ENCODE measurements around the gene GABRG3. TPM values are rescaled to one million over a fixed set of nuclear protein-coding genes. Genes with fewer than 3 reads are reported as not detected.

Gene GABRG3
- total and polyA plus RNA-seq, 7 donors, result under 0.01 to 0.28 (median 0.05) TPM; not detected in 3

GRCh38 chr15:27061739-27062138 is 90.8 kb downstream of the GABRG3 start:
- intact Hi-C loops (cut with DNase I), result no loop called here
- no peak overlapping the region for H3K4me3 ChIP-seq
- no peaks in the 10 kb centered on the region for H3K27me3 ChIP-seq
- H3K36me3 ChIP-seq, result no peaks in the 10 kb centered on the region
- TF ChIP-seq CTCF (IDR thresholded peaks at IDR 0.05), result no peak
- no peak for TF ChIP-seq POLR2A (IDR thresholded peaks at IDR 0.05)
- no peak for TF ChIP-seq EP300 (IDR thresholded peaks at IDR 0.05)
- no peak for TF ChIP-seq POLR2AphosphoS5 (IDR thresholded peaks at IDR 0.05)
- H3K9me3 ChIP-seq, result peaks cover 0 to 3% (median 0%) of the 10 kb centered on the region in 4 donors
- H3K4me1 ChIP-seq, result no peaks in the 10 kb centered on the region
- H3K27ac ChIP-seq, result no peak overlapping the region
- WGBS, 2 donors, result 59 to 71% methylated on average over 6 of the region's 6 CpGs
- DNase-seq, result no peak

- Histone ChIP-seq H3K4me3 (no peak overlapping the region), H3K36me3 (no peaks in the 10 kb centered on the region), H3K4me1 (no peaks in the 10 kb centered on the region), H3K27ac (no peak overlapping the region), H3K27me3 (no peaks in the 10 kb centered on the region), H3K9me3 (peaks cover 0 to 3% (median under 1%) of the 10 kb centered on the region in 4 donors)
- intact Hi-C loops (cut with DNase I), result no loop called here
- DNase-seq, result no peak
- no peak for TF ChIP-seq EP300 (IDR thresholded peaks at IDR 0.05)
- TF ChIP-seq POLR2A (IDR thresholded peaks at IDR 0.05), result no peak
- TF ChIP-seq CTCF (IDR thresholded peaks at IDR 0.05), result no peak
- no peak for TF ChIP-seq POLR2AphosphoS5 (IDR thresholded peaks at IDR 0.05)
- WGBS, 2 donors, result 88 to 90% methylated on average over 9 of the region's 9 CpGs
Observed at GRCh38 chr15:27062951-27063350, 92.0 kb downstream of the GABRG3 start.

GRCh38 chr15:27064080-27064479 is 93.1 kb downstream of the GABRG3 start:
- TF ChIP-seq POLR2A (IDR thresholded peaks at IDR 0.05) (no peak), EP300 (IDR thresholded peaks at IDR 0.05) (no peak), CTCF (IDR thresholded peaks at IDR 0.05) (no peak), POLR2AphosphoS5 (IDR thresholded peaks at IDR 0.05) (no peak)
- peaks cover 5 to 10% (median 9%) of the 10 kb centered on the region in 4 donors for H3K9me3 ChIP-seq
- no peaks in the 10 kb centered on the region for H3K27me3 ChIP-seq
- no peak overlapping the region for H3K27ac ChIP-seq
- no peaks in the 10 kb centered on the region for H3K4me1 ChIP-seq
- DNase-seq, result no peak
- H3K36me3 ChIP-seq, result no peaks in the 10 kb centered on the region
- H3K4me3 ChIP-seq, result no peak overlapping the region
- intact Hi-C loops (cut with DNase I), result no loop called here
- WGBS, 2 donors, result 89 to 93% methylated on average over 12 of the region's 12 CpGs

- Histone ChIP-seq H3K9me3 (peaks cover 5 to 11% (median 9%) of the 10 kb centered on the region in 4 donors), H3K36me3 (no peaks in the 10 kb centered on the region), H3K4me3 (no peak overlapping the region), H3K27ac (no peak overlapping the region), H3K4me1 (no peaks in the 10 kb centered on the region), H3K27me3 (no peaks in the 10 kb centered on the region)
- intact Hi-C loops (cut with DNase I), result no loop called here
- DNase-seq, result no peak
- TF ChIP-seq CTCF (IDR thresholded peaks at IDR 0.05) (no peak), EP300 (IDR thresholded peaks at IDR 0.05) (no peak), POLR2A (IDR thresholded peaks at IDR 0.05) (no peak), POLR2AphosphoS5 (IDR thresholded peaks at IDR 0.05) (no peak)
- 79 to 86% methylated on average over 7 of the region's 7 CpGs for WGBS, 2 donors
Observed at GRCh38 chr15:27065151-27065550, 94.2 kb downstream of the GABRG3 start.

- H3K4me3 ChIP-seq, result no peak overlapping the region
- H3K27me3 ChIP-seq, result no peaks in the 10 kb centered on the region
- no peaks in the 10 kb centered on the region for H3K36me3 ChIP-seq
- H3K9me3 ChIP-seq, result peaks cover 5 to 11% (median 9%) of the 10 kb centered on the region in 4 donors
- no peak overlapping the region for H3K27ac ChIP-seq
- no peak for DNase-seq
- H3K4me1 ChIP-seq, result no peaks in the 10 kb centered on the region
- intact Hi-C loops (cut with DNase I), result no loop called here
- WGBS, 2 donors, result 78 to 82% methylated on average over 4 of the region's 4 CpGs
- TF ChIP-seq POLR2AphosphoS5 (IDR thresholded peaks at IDR 0.05) (no peak), CTCF (IDR thresholded peaks at IDR 0.05) (no peak), POLR2A (IDR thresholded peaks at IDR 0.05) (no peak), EP300 (IDR thresholded peaks at IDR 0.05) (no peak)
Observed at GRCh38 chr15:27065785-27066184, 94.8 kb downstream of the GABRG3 start.
